PFSK-1 (cell line): ENCODE measurements around the gene FMN1.

Source experiments
- FOXP2 ChIP-seq: optimal IDR thresholded peaks from 2 replicates; pipeline ENCODE3; 2011; ENCODE audit warnings: borderline replicate concordance, control low read depth, inconsistent platforms; ENCODE audit not compliant: insufficient read depth; ENCODE audit errors: extremely low read length, extremely low read depth
- POLR2AphosphoS5 ChIP-seq: IDR thresholded peaks from 2 replicates; pipeline ENCODE4 v1.6.1; 2012; ENCODE audit warnings: low read depth, mild to moderate bottlenecking, control low read depth, low read length, moderate library complexity
- REST ChIP-seq, 2 experiments: IDR thresholded peaks; 2 replicates each; pipeline versions ENCODE4 v1.6.1 to v1.8.0; 2011 to 2012; ENCODE audit warnings: low read depth in 2 of 2, low read length in 2 of 2, control low read depth in 1 of 2, inconsistent platforms in 1 of 2, mild to moderate bottlenecking in 1 of 2, moderate library complexity in 1 of 2; ENCODE audit not compliant: insufficient read depth in 1 of 2
- SIN3A ChIP-seq: IDR thresholded peaks from 2 replicates; pipeline ENCODE4 v1.6.1; 2012; ENCODE audit warnings: mild to moderate bottlenecking, low read length, moderate library complexity, borderline replicate concordance; ENCODE audit not compliant: insufficient read depth
- TAF1 ChIP-seq: IDR thresholded peaks from 2 replicates; pipeline ENCODE4 v1.6.1; 2012; ENCODE audit warnings: low read length, control low read depth, borderline replicate concordance; ENCODE audit not compliant: insufficient read depth

- no peak for TF ChIP-seq POLR2AphosphoS5
- no peak for TF ChIP-seq REST (IDR thresholded peaks at IDR 0.05; ENCODE audit: insufficient read depth in 1 of 2, low read depth in 2 of 2, low read length in 2 of 2)
- TF ChIP-seq SIN3A, result no peak
- TF ChIP-seq TAF1, result no peak
- TF ChIP-seq FOXP2, result no peak
Observed at GRCh38 chr15:33182926-33183325, 11.6 kb downstream of the FMN1 start.
